Sigmoid colon (tissue), 4 donors: ENCODE measurements around the gene FOXD4L1.
"Not testable (repeated sequence)": the region's sequence is repeated elsewhere in the genome, so short reads cannot be mapped to it uniquely, and the experiment has no call there.

Experiments
- CTCF ChIP-seq, 4 experiments: fragments of 450-650 bp in 3 of 4; fragments of 200-600 bp in 1 of 4; IDR thresholded peaks; one replicate each; pipeline ENCODE4 v1.5.1; 2016 to 2019; ENCODE audit warnings: antibody characterized with exemption in 4 of 4, mild to moderate bottlenecking in 3 of 4, moderate library complexity in 2 of 4
- EP300 ChIP-seq, 4 donors: sonication (generic); formaldehyde crosslinking; IDR thresholded peaks; one replicate each; pipeline ENCODE4 v1.6.1; 2017; ENCODE audit warnings: antibody characterized with exemption in 4 of 4
- POLR2A ChIP-seq, 2 donors: fragments of 450-650 bp; IDR thresholded peaks; one replicate each; pipeline ENCODE4 v1.6.1; 2016; ENCODE audit warnings: antibody characterized with exemption in 2 of 2, mild to moderate bottlenecking in 2 of 2, moderate library complexity in 2 of 2
- POLR2AphosphoS5 ChIP-seq, 4 donors: sonication (generic); formaldehyde crosslinking; IDR thresholded peaks; one replicate each; pipeline ENCODE4 v1.6.1; 2017; ENCODE audit warnings: antibody characterized with exemption in 4 of 4

GRCh38 chr2:113528904-113529303 lies 30.4 kb downstream of the FOXD4L1 start:
- TF ChIP-seq CTCF, POLR2A, POLR2AphosphoS5, EP300 (IDR thresholded peaks at IDR 0.05): not testable (repeated sequence)
